Trophoblast cell (in vitro differentiated cells and primary cell): ENCODE data around the gene PLAAT2.

ENCODE experiments used
- DNase-seq, 2 donors: peaks; one replicate each; pipeline ENCODE4 v3.0.0-alpha.2; 2016
- H2AFZ ChIP-seq: 2 replicates; pipeline ENCODE4 v1.6.1; 2013; ENCODE audit warnings: low read length, moderate library complexity, mild to moderate bottlenecking; ENCODE audit not compliant: insufficient read depth, poor library complexity
- H2AK5ac ChIP-seq: 2 replicates; pipeline ENCODE4 v1.6.1; 2013; ENCODE audit warnings: mild to moderate bottlenecking, low read length
- H2BK120ac ChIP-seq: 2 replicates; pipeline ENCODE4 v1.6.1; 2013; ENCODE audit warnings: low read length, mild to moderate bottlenecking, moderate library complexity; ENCODE audit not compliant: insufficient read depth, poor library complexity
- H2BK12ac ChIP-seq: 2 replicates; pipeline ENCODE4 v1.6.1; 2013; ENCODE audit warnings: mild to moderate bottlenecking, low read length, moderate library complexity
- H2BK5ac ChIP-seq: 2 replicates; pipeline ENCODE4 v1.6.1; 2013; ENCODE audit warnings: low read length, low read depth, moderate library complexity, mild to moderate bottlenecking; ENCODE audit not compliant: poor library complexity
- H3K14ac ChIP-seq: 2 replicates; pipeline ENCODE4 v1.6.1; 2013; ENCODE audit warnings: mild to moderate bottlenecking, low read length
- H3K18ac ChIP-seq: 2 replicates; pipeline ENCODE4 v1.6.1; 2013; ENCODE audit warnings: mild to moderate bottlenecking, low read length
- H3K23ac ChIP-seq: 2 replicates; pipeline ENCODE4 v1.6.1; 2013; ENCODE audit warnings: low read length
- H3K27ac ChIP-seq: 2 replicates; pipeline ENCODE4 v1.5.1; 2013; ENCODE audit warnings: low read depth, mild to moderate bottlenecking, inconsistent platforms, low read length, moderate library complexity
- H3K27me3 ChIP-seq: 2 replicates; pipeline ENCODE4 v1.6.1; 2013; ENCODE audit warnings: inconsistent platforms, mild to moderate bottlenecking, low read length, moderate library complexity; ENCODE audit not compliant: insufficient read depth
- H3K36me3 ChIP-seq, 2 experiments: 1 replicate in 1 of 2; 2 replicates in 1 of 2; pipeline ENCODE4 v1.6.1; 2013; ENCODE audit warnings: low read length in 2 of 2, mild to moderate bottlenecking in 2 of 2, moderate library complexity in 1 of 2; ENCODE audit not compliant: insufficient read depth in 2 of 2, control insufficient read depth in 1 of 2
- H3K4ac ChIP-seq: 2 replicates; pipeline ENCODE4 v1.6.1; 2013; ENCODE audit warnings: low read depth, mild to moderate bottlenecking, low read length, moderate library complexity
- H3K4me1 ChIP-seq, 2 experiments: 1 replicate in 1 of 2; 2 replicates in 1 of 2; pipeline ENCODE4 v1.6.1; 2013; ENCODE audit warnings: low read length in 2 of 2, mild to moderate bottlenecking in 2 of 2, moderate library complexity in 1 of 2; ENCODE audit not compliant: insufficient read depth in 2 of 2, control insufficient read depth in 1 of 2
- H3K4me2 ChIP-seq: 2 replicates; pipeline ENCODE4 v1.6.1; 2013; ENCODE audit warnings: inconsistent platforms, mild to moderate bottlenecking, low read length, moderate library complexity
- H3K4me3 ChIP-seq: 2 replicates; pipeline ENCODE4 v1.5.1; 2013; ENCODE audit warnings: mild to moderate bottlenecking, low read depth, low read length, inconsistent platforms
- H3K79me1 ChIP-seq: one replicate; pipeline ENCODE4 v1.6.1; 2013; ENCODE audit warnings: low read length
- H3K79me2 ChIP-seq: 2 replicates; pipeline ENCODE4 v1.6.1; 2013; ENCODE audit warnings: low read length, mild to moderate bottlenecking; ENCODE audit not compliant: control insufficient read depth, insufficient read depth, poor library complexity
- H3K9ac ChIP-seq: 2 replicates; pipeline ENCODE4 v1.6.1; 2013; ENCODE audit warnings: mild to moderate bottlenecking, low read length
- H3K9me3 ChIP-seq: 2 replicates; pipeline ENCODE4 v1.6.1; 2013; ENCODE audit warnings: low read depth, mild to moderate bottlenecking, control low read depth, inconsistent platforms, low read length; ENCODE audit not compliant: insufficient read depth
- H4K12ac ChIP-seq: 2 replicates; pipeline ENCODE4 v1.6.1; 2013; ENCODE audit warnings: low read depth, mild to moderate bottlenecking, low read length, moderate library complexity
- H4K8ac ChIP-seq: 2 replicates; pipeline ENCODE4 v1.6.1; 2013; ENCODE audit warnings: low read depth, mild to moderate bottlenecking, low read length, moderate library complexity
- H4K91ac ChIP-seq: one replicate; pipeline ENCODE4 v1.6.1; 2013; ENCODE audit warnings: low read depth, mild to moderate bottlenecking, low read length, moderate library complexity
- WGBS: extraction: QIAGEN DNeasy Blood & Tissue Kit; methylation state at CpG from one replicate; pipeline ENCODE4 v1.1.7; 2013; ENCODE audit warnings: missing lambda C conversion rate; ENCODE audit not compliant: insufficient read length, insufficient coverage; ENCODE audit errors: extremely low coverage; 5-methylcytosine and 5-hydroxymethylcytosine counted together

Gene PLAAT2

GRCh38 chr11:63512816-63513215 lies 50.4 kb downstream of the PLAAT2 start:
- Histone ChIP-seq H3K79me2 (no peaks in the 10 kb centered on the region), H3K23ac (no peak overlapping the region), H3K4ac (no peak overlapping the region), H3K79me1 (peaks cover 2% of the 10 kb centered on the region), H3K4me1 (peaks cover 2 to 5% of the 10 kb centered on the region in 2 experiments), H3K4me2 (no peak overlapping the region), H3K27ac (no peak overlapping the region), H3K4me3 (no peak overlapping the region), H3K18ac (no peak overlapping the region), H4K8ac (no peak overlapping the region), H3K14ac (no peak overlapping the region), H3K9me3 (peaks cover 2% of the 10 kb centered on the region), H3K36me3 (no peaks in the 10 kb centered on the region), H2BK12ac (no peak overlapping the region), H4K12ac (no peak overlapping the region), H2BK120ac (no peak overlapping the region), H2BK5ac (no peak overlapping the region), H3K9ac (no peak overlapping the region), H2AFZ (no peak overlapping the region), H2AK5ac (no peak overlapping the region), H3K27me3 (no peaks in the 10 kb centered on the region), H4K91ac (no peak overlapping the region)
- no peak for DNase-seq
- no CpG with 5 or more reads among the region's 7 CpGs for WGBS

- no peak overlapping the region for H2BK5ac ChIP-seq
- no peak overlapping the region for H3K27ac ChIP-seq
- H3K23ac ChIP-seq = no peak overlapping the region
- H4K91ac ChIP-seq = no peak overlapping the region
- no peak overlapping the region for H2BK120ac ChIP-seq
- no peak for DNase-seq
- no peaks in the 10 kb centered on the region for H3K79me2 ChIP-seq
- H2BK12ac ChIP-seq = no peak overlapping the region
- no peak overlapping the region for H3K9ac ChIP-seq
- H3K4me3 ChIP-seq = no peak overlapping the region
- H4K8ac ChIP-seq = no peak overlapping the region
- H4K12ac ChIP-seq = no peak overlapping the region
- no peaks in the 10 kb centered on the region for H3K36me3 ChIP-seq
- no peaks in the 10 kb centered on the region for H3K27me3 ChIP-seq
- peaks cover 5% of the 10 kb centered on the region for H3K79me1 ChIP-seq
- H3K9me3 ChIP-seq = no peaks in the 10 kb centered on the region
- no peak overlapping the region for H2AK5ac ChIP-seq
- H2AFZ ChIP-seq = no peak overlapping the region
- no peak overlapping the region for H3K4ac ChIP-seq
- H3K4me1 ChIP-seq = peaks cover 5 to 13% of the 10 kb centered on the region in 2 experiments
- no peak overlapping the region for H3K14ac ChIP-seq
- H3K18ac ChIP-seq = no peak overlapping the region
- WGBS = no CpG with 5 or more reads among the region's 11 CpGs
- no peak overlapping the region for H3K4me2 ChIP-seq
Measured at GRCh38 chr11:63511048-63511748, 52.0 kb downstream of the PLAAT2 start.

- H3K4me2 ChIP-seq = no peak overlapping the region
- H3K14ac ChIP-seq = no peak overlapping the region
- H2AFZ ChIP-seq = no peak overlapping the region
- no peaks in the 10 kb centered on the region for H3K9me3 ChIP-seq
- no CpG with 5 or more reads among the region's 7 CpGs for WGBS
- no peak overlapping the region for H3K23ac ChIP-seq
- H3K9ac ChIP-seq = no peak overlapping the region
- no peak overlapping the region for H3K4ac ChIP-seq
- no peak overlapping the region for H3K4me3 ChIP-seq
- no peak overlapping the region for H4K8ac ChIP-seq
- H2BK12ac ChIP-seq = no peak overlapping the region
- no peak overlapping the region for H2AK5ac ChIP-seq
- peaks cover 1% of the 10 kb centered on the region for H3K79me2 ChIP-seq
- H3K4me1 ChIP-seq = peaks cover 9 to 16% of the 10 kb centered on the region in 2 experiments
- no peak overlapping the region for H2BK120ac ChIP-seq
- no peaks in the 10 kb centered on the region for H3K27me3 ChIP-seq
- no peaks in the 10 kb centered on the region for H3K36me3 ChIP-seq
- no peak overlapping the region for H3K27ac ChIP-seq
- no peak overlapping the region for H4K12ac ChIP-seq
- no peak overlapping the region for H2BK5ac ChIP-seq
- peaks cover 3% of the 10 kb centered on the region for H3K79me1 ChIP-seq
- DNase-seq = no peak
- no peak overlapping the region for H4K91ac ChIP-seq
- no peak overlapping the region for H3K18ac ChIP-seq
Measured at GRCh38 chr11:63510360-63511047, 52.7 kb downstream of the PLAAT2 start.

- H2AFZ ChIP-seq = no peak overlapping the region
- no peak for DNase-seq
- H3K27ac ChIP-seq = no peak overlapping the region
- H3K18ac ChIP-seq = no peak overlapping the region
- H2BK120ac ChIP-seq = no peak overlapping the region
- H3K9me3 ChIP-seq = no peaks in the 10 kb centered on the region
- H3K14ac ChIP-seq = no peak overlapping the region
- no peak overlapping the region for H3K23ac ChIP-seq
- H3K79me2 ChIP-seq = peaks cover 1% of the 10 kb centered on the region
- H3K4me2 ChIP-seq = no peak overlapping the region
- peaks cover 9 to 16% of the 10 kb centered on the region in 2 experiments for H3K4me1 ChIP-seq
- H3K9ac ChIP-seq = no peak overlapping the region
- no peak overlapping the region for H2BK12ac ChIP-seq
- H2AK5ac ChIP-seq = no peak overlapping the region
- no peak overlapping the region for H3K4me3 ChIP-seq
- H3K36me3 ChIP-seq = no peaks in the 10 kb centered on the region
- no CpG with 5 or more reads among the region's 12 CpGs for WGBS
- no peak overlapping the region for H4K8ac ChIP-seq
- H3K4ac ChIP-seq = no peak overlapping the region
- H4K91ac ChIP-seq = no peak overlapping the region
- no peaks in the 10 kb centered on the region for H3K27me3 ChIP-seq
- peaks cover 4% of the 10 kb centered on the region for H3K79me1 ChIP-seq
- H2BK5ac ChIP-seq = no peak overlapping the region
- H4K12ac ChIP-seq = no peak overlapping the region
Measured at GRCh38 chr11:63508745-63509144, 54.4 kb downstream of the PLAAT2 start.
